Gastroesophageal sphincter (tissue), 3 donors: ENCODE data around the gene ARPC4.
"Not testable (repeated sequence)": the region's sequence is repeated elsewhere in the genome, so short reads cannot be mapped to it uniquely, and the experiment has no call there.

Experiments
- CTCF ChIP-seq, 4 experiments: fragments of 200-600 bp in 2 of 4; fragments of 450-650 bp in 2 of 4; sonication (generic) in 1 of 4; IDR thresholded peaks; one replicate each; pipeline ENCODE4 v1.5.1; 2017 to 2019; ENCODE audit warnings: antibody characterized with exemption in 4 of 4, mild to moderate bottlenecking in 2 of 4, moderate library complexity in 2 of 4
- POLR2A ChIP-seq, 2 donors: fragments of 450-650 bp; IDR thresholded peaks; one replicate each; pipeline ENCODE4 v1.6.1; 2017; ENCODE audit warnings: antibody characterized with exemption in 2 of 2, mild to moderate bottlenecking in 2 of 2, moderate library complexity in 1 of 2
- POLR2AphosphoS5 ChIP-seq: sonication (generic); formaldehyde crosslinking; IDR thresholded peaks from one replicate; pipeline ENCODE4 v1.6.1; 2017; ENCODE audit warnings: antibody characterized with exemption

GRCh38 chr3:9848860-9849259 is 56.0 kb downstream of the ARPC4 start:
- TF ChIP-seq CTCF (IDR thresholded peaks at IDR 0.05): peak in 3 of 4 experiments; percentile 61 to 72 (median 65)
- not testable (repeated sequence) for TF ChIP-seq POLR2A (IDR thresholded peaks at IDR 0.05)
- peak; percentile 16 for TF ChIP-seq POLR2AphosphoS5
